ENCODE data around the gene PRKCE. TPM values are rescaled to one million over a fixed set of nuclear protein-coding genes. Genes with fewer than 3 reads are reported as not detected.

The PRKCE gene
- total RNA-seq, 1 experiment from 2014 or later: 4.4 TPM

DNA sequence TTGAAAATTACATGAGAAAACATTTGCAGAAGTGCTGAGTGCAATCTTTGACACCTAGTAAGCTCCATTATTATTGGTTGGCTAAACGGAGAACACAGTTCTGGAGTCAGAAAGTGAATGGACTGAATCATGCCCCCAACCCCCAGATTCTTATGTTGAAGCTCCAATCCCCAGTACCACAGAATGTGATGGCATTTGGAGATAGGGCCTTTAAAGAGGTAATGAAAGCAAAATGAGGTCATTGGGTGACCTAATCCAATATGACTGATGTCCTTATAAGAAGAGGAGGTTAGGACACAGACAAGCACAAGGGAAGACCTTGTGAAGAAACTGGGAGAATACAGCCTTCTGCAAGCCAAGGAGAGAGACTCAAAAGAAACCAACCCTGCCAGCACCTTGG lies 444.8 kb downstream of the PRKCE start:
- no peak for TF ChIP-seq CTCF (IDR thresholded peaks at IDR 0.05; ENCODE audit: insufficient read depth in 1 of 2, low read depth in 1 of 2, low read length in 1 of 2, severe bottlenecking in 1 of 2, unreplicated experiment in 1 of 2)
- no peak overlapping the region for H3K27ac Mint-ChIP-seq (ENCODE audit: unreplicated experiment)
- CTCF ChIA-PET: no interaction called here

DNA sequence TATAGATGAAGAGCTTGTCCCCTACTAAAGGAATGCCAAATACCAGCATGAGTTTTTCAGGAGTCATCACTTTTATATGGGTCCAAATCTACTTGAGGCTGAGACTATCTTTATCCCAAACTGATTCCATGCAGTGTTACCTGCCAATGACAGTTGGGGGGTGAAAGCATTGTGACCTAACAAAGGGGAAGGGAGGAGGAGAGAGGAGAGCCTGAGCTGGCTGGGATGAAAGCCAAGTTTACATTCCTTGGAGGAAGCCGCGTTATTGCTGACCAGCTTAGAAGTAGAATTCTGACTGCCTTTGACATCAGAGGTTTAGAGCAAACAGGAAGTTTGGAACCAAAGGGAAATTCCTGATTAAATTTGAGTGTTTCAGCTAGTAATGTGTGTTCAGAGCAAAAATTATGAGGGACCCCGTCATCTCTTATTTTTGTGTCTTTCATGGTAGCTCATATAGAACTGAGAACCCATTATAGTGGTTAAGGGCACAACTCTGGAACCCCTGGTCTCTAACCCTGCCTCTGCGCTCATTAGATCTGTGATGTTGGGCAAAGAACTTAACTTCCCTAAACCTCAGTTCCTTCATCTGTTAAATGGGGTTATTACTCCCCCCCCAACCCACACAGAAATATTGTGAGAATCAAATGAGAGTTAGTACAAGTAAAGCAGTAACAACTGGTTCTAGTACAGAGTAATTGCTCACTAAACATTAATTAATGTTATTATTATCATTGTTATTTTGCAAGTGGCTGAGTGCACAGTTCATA lies 446.4 kb downstream of the PRKCE start:
- DNase-seq: no peak
- no peak overlapping the region for H3K27ac Mint-ChIP-seq (ENCODE audit: unreplicated experiment)
- ChIA-PET CTCF (interaction anchor here (0.6 kb wide), 1 partner anchor 10 kb away, joined by 3 read pairs; no protein-coding TSS in a partner anchor), POLR2A (no interaction called here)
- H3K27me3 Mint-ChIP-seq (ENCODE audit: insufficient read depth, unreplicated experiment): no peaks in the 10 kb centered on the region
- BruUV-seq (replicated peaks): no TSS peak
- H3K4me3 Mint-ChIP-seq (ENCODE audit: unreplicated experiment): no peak overlapping the region
- intact Hi-C loops (cut with micrococcal nuclease; ENCODE audit: unreplicated experiment): no loop called here
- Histone ChIP-seq H3K4me3 (ENCODE audit: low read depth, low read length) (no peak overlapping the region), H3K36me3 (ENCODE audit: control insufficient read depth, insufficient read depth, low read length) (no peaks in the 10 kb centered on the region), H3K4me1 (no peaks in the 10 kb centered on the region), H3K27me3 (replicated peaks; ENCODE audit: control insufficient read depth, insufficient read depth, low read length) (no peaks in the 10 kb centered on the region), H3K9me3 (0 out of 2 replicates have a peak, but pooled peaks cover 3% of the 10 kb centered on the region)
- H3K9me3 Mint-ChIP-seq (ENCODE audit: unreplicated experiment): peaks cover 14% of the 10 kb centered on the region
- H3K36me3 Mint-ChIP-seq (ENCODE audit: insufficient read depth, unreplicated experiment): no peaks in the 10 kb centered on the region
- no peaks in the 10 kb centered on the region for H3K4me1 Mint-ChIP-seq (ENCODE audit: low read depth, unreplicated experiment)
- no peak for TF ChIP-seq CTCF (IDR thresholded peaks at IDR 0.05; ENCODE audit: insufficient read depth in 1 of 2, low read depth in 1 of 2, low read length in 1 of 2, severe bottlenecking in 1 of 2, unreplicated experiment in 1 of 2)

More for the DNA sequence above, 444.8 kb downstream of the PRKCE start:
- H3K4me1 ChIP-seq: no peaks in the 10 kb centered on the region
- DNase-seq: no peak
- BruUV-seq (replicated peaks): no TSS peak
- intact Hi-C loops (cut with micrococcal nuclease; ENCODE audit: unreplicated experiment): no loop called here
- no peaks in the 10 kb centered on the region for H3K36me3 Mint-ChIP-seq (ENCODE audit: insufficient read depth, unreplicated experiment)
- H3K4me3 Mint-ChIP-seq (ENCODE audit: unreplicated experiment): no peak overlapping the region
- POLR2A ChIA-PET: no interaction called here
- H3K4me3 ChIP-seq (ENCODE audit: low read depth, low read length): no peak overlapping the region
- H3K27me3 ChIP-seq (replicated peaks; ENCODE audit: control insufficient read depth, insufficient read depth, low read length): no peaks in the 10 kb centered on the region
- no peaks in the 10 kb centered on the region for H3K36me3 ChIP-seq (ENCODE audit: control insufficient read depth, insufficient read depth, low read length)
- no peaks in the 10 kb centered on the region for H3K4me1 Mint-ChIP-seq (ENCODE audit: low read depth, unreplicated experiment)
- no peaks in the 10 kb centered on the region for H3K27me3 Mint-ChIP-seq (ENCODE audit: insufficient read depth, unreplicated experiment)
- peaks cover 12% of the 10 kb centered on the region for H3K9me3 Mint-ChIP-seq (ENCODE audit: unreplicated experiment)
- H3K9me3 ChIP-seq: 0 out of 2 replicates have a peak, but pooled peaks cover 3% of the 10 kb centered on the region

DNA sequence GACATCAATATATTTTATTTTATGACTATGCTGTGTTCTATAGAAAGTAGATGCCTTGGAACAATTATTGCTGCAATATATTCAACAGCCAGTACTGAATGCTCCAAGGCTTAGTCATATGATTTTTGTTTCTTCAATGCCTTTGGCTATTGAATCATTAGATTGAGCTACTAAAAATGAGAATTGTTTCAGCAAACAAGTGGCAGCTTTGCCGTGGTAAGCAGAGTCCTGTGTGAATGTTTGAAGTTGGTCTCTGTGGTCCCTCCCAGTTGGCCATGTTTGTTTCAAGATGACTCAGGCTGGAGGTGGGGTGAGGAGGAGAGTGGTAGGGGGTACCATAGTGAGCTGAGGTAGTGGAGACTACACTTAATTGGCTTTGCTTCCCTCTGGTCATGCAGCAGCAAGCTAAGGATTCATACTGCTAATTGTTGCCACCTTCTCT lies 447.2 kb downstream of the PRKCE start:
- Histone ChIP-seq H3K4me1 (no peaks in the 10 kb centered on the region), H3K27me3 (replicated peaks; ENCODE audit: control insufficient read depth, insufficient read depth, low read length) (no peaks in the 10 kb centered on the region), H3K4me3 (ENCODE audit: low read depth, low read length) (no peak overlapping the region), H3K9me3 (0 out of 2 replicates have a peak, but pooled peaks cover 3% of the 10 kb centered on the region), H3K36me3 (ENCODE audit: control insufficient read depth, insufficient read depth, low read length) (no peaks in the 10 kb centered on the region)
- POLR2A ChIA-PET: no interaction called here
- no TSS peak for BruUV-seq (replicated peaks)
- DNase-seq: no peak
- Mint-ChIP-seq H3K4me1 (ENCODE audit: low read depth, unreplicated experiment) (no peaks in the 10 kb centered on the region), H3K4me3 (ENCODE audit: unreplicated experiment) (no peak overlapping the region), H3K27ac (ENCODE audit: unreplicated experiment) (no peak overlapping the region), H3K27me3 (ENCODE audit: insufficient read depth, unreplicated experiment) (no peaks in the 10 kb centered on the region), H3K36me3 (ENCODE audit: insufficient read depth, unreplicated experiment) (no peaks in the 10 kb centered on the region), H3K9me3 (ENCODE audit: unreplicated experiment) (peaks cover 21% of the 10 kb centered on the region)
- CTCF ChIA-PET: no interaction called here
- intact Hi-C loops (cut with micrococcal nuclease; ENCODE audit: unreplicated experiment): no loop called here
- TF ChIP-seq CTCF (IDR thresholded peaks at IDR 0.05; ENCODE audit: insufficient read depth in 1 of 2, low read depth in 1 of 2, low read length in 1 of 2, severe bottlenecking in 1 of 2, unreplicated experiment in 1 of 2): no peak

Measured in Caco-2 (cell line).